NCI-H2107 treated with DMSO at 0.1 percent for 48 hours (cell line): ENCODE measurements around the gene MEDAG.

Experiments
- DNase-seq: peaks from one replicate; lab custom pipeline; 2025; ENCODE audit not compliant: unreplicated experiment; lab: John Stamatoyannopoulos, UW

Gene MEDAG

GRCh38 chr13:30936971-30937370, 30.9 kb downstream of the MEDAG start:
- DNase-seq = no peak

- DNase-seq = no peak
Measured at GRCh38 chr13:30943881-30944280, 37.8 kb downstream of the MEDAG start.

DNA sequence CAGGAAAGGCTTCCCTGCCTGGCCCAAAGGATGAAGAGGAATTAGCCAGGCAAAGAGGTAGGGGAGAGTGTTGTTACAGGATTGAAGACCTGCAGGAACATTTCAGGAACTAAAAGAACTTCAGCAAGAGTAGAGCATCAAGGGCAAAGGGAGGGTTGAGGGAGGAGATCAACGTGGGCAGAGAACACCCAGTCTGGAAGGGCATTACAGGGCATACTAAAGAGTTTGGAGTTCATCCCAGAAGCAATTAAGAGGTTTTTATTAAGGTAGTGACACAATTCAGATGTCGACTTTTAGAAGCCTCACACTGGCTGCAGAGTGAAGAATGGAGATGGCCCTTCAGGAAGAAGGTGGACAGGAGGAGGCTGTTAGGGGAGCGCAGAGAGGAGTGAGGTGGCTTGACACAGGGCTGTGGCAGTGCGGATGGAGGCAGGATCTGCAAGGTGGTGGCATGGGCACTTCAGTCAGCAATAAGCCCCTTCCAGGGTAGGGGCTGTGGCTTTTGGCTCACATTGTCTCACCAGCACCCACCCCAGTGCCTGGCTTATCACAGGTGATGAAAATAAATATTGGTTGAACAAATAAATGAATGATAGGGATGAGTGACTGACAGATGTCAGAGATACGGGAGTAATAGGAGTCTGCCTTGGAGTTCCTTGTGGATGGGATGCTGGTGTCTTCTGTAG, 51.3 kb downstream of the MEDAG start:
- no peak for DNase-seq

DNA sequence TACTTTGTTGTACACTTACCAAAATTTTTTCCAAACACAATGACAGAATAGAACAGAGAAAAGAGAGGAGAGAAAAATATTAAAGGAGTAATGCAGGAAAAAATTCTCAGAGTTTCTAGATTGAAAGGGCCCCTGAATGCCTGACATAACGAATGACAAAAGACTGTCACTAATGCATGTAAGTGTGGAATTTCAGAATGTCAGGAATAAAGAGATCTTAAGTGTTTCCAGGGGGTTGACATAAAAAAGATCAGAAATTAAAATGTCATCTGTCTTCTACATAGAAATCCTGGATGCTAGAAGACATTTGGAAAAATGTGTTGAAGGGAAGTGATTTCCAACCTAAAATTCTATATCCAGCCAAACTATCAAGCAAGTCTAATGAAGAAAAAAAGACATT, 53.6 kb downstream of the MEDAG start:
- DNase-seq = no peak

- no peak for DNase-seq
Measured at GRCh38 chr13:30963791-30964190, 57.7 kb downstream of the MEDAG start.

DNA sequence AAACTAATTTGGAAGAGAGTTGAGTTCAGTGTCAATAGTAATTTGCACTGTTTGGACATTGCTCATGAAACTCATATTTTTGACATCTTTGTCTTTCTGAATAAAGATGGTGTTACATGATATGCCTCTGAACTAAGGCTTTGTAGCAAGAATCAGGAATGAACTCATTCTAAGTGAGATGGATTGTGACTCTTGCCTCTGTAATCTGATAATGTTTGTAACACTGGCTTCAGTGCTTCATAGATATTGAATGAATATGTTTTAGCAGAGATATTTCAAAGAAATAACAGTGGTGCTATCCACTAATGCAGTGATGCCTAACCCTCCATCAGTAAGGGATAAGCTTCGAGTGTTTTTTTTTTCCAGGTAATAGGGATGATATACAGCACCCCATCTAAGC, 59.3 kb downstream of the MEDAG start:
- DNase-seq = no peak

DNA sequence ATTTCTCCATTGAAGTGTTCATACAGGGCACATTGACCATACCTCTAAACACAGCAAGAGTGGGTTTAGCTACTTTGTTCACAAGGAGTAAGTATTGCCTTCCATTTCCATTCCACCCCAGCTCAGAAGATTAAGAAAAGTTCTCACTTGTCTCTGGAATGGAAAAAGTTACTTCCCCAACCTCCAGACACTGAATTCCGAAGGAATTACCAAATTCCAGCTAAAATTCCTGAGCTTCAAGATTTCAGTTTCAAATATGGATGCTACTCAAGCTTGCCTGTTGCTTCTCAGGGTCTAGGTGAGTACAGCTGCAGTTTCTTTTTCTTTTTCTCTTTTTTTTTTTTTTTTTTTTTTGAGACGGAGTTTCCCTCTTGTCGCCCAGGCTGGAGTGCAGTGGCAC, 60.0 kb downstream of the MEDAG start:
- no peak for DNase-seq

DNA sequence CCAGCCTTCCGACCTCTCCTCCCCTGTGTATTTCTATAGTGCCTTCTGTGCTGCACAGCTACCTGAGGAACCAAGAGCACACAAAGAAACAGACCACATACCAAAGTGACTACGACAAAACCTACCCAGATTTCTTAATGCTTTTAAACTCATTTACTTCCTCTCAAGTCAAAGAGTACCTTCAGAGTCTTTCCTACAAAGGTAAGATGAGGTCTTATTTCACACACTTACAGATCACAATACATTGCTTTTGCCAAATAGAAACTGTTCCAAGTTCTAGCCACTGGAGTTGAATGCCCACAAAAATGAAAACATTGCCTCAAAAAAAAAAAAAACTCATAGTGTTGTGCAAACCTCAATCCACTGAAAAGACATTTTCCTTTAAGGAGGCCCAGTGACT, 62.8 kb downstream of the MEDAG start:
- DNase-seq = no peak

GRCh38 chr13:30971575-30971974, 65.5 kb downstream of the MEDAG start:
- DNase-seq = no peak

- no peak for DNase-seq
Measured at GRCh38 chr13:30972888-30973377, 66.9 kb downstream of the MEDAG start.

DNA sequence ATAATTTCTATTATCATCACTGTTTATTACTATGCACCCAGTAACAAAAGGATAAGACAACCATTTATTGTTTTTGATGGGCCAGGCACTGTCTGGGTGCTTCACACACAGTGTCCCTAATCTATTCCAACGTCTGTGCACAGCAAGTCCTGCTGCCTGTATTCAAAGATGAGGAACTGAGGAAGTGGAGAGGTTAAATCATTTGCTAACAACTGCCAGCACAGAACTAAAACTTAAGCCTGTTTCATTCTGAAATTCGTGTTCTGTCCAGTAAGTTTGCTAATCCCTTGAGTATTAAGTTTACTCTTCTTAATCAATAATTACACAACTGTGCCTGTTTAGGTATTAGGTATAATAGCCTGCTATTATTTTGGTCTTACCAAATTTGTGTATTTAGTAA, 68.3 kb downstream of the MEDAG start:
- no peak for DNase-seq
